Peyer's patch (tissue), 4 donors: ENCODE data around the gene FAM118B.

Experiments used
- CTCF ChIP-seq, 6 experiments: fragments of 450-650 bp in 4 of 6; fragments of 200-600 bp in 2 of 6; sonication (generic) in 1 of 6; IDR thresholded peaks; one replicate each; pipeline ENCODE4 v1.5.1; 2017 to 2019; ENCODE audit warnings: antibody characterized with exemption in 6 of 6, mild to moderate bottlenecking in 3 of 6, moderate library complexity in 1 of 6
- POLR2A ChIP-seq, 2 donors: fragments of 450-650 bp; IDR thresholded peaks; one replicate each; pipeline ENCODE4 v1.5.1; 2017; ENCODE audit warnings: antibody characterized with exemption in 2 of 2, mild to moderate bottlenecking in 2 of 2, moderate library complexity in 2 of 2

GRCh38 chr11:126290887-126291286, 79.3 kb downstream of the FAM118B start:
- TF ChIP-seq CTCF (IDR thresholded peaks at IDR 0.05) (no peak), POLR2A (IDR thresholded peaks at IDR 0.05) (no peak)
